Globus pallidus (tissue), 1 donor: ENCODE measurements around the gene AFMID.
A peak's percentile ranks its signal among the peaks of the same experiment; 100 is the strongest.
"Not testable (repeated sequence)": the region's sequence is repeated elsewhere in the genome, so short reads cannot be mapped to it uniquely, and the experiment has no call there.

ENCODE experiments used
- DNase-seq: peaks from one replicate; pipeline ENCODE4 v3.0.0-alpha.2; 2015; ENCODE audit warnings: low spot score

Gene AFMID

GRCh38 chr17:78238823-78239488 is 51.8 kb downstream of the AFMID start:
- DNase-seq = no peak

GRCh38 chr17:78239489-78239931 is 52.3 kb downstream of the AFMID start:
- DNase-seq = no peak

DNA sequence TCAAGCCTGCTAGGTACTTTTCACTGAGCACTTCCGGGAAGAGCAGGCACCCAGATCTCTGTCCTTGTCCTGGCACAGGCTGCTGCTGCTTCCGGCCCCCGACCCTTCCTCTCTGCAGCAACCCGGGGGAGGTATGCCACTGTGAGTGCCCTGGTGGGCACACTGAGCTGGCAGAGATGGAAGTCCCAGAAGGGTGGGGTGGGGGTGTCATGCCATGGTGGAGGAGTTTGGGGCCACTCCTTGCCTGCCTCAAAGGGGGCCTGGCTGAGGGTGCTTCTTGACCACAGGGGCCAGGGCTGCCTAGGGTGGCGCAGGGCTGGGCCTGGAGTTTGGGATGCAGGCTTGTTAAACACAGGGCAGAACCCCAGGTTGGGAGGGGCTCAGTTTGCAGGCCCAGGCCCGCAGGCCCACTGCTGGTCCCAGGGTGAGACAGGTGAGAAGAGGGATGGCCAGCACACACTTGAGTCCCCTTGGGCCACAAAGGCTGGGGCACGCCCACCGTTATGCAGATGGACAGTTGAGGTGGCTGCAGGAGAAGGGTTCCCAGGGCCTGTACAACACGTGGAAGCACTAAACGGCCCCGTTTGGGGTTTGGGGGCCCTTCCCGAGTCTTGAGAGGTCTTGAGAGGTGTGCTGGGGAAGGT is 53.0 kb downstream of the AFMID start:
- DNase-seq = no peak

DNA sequence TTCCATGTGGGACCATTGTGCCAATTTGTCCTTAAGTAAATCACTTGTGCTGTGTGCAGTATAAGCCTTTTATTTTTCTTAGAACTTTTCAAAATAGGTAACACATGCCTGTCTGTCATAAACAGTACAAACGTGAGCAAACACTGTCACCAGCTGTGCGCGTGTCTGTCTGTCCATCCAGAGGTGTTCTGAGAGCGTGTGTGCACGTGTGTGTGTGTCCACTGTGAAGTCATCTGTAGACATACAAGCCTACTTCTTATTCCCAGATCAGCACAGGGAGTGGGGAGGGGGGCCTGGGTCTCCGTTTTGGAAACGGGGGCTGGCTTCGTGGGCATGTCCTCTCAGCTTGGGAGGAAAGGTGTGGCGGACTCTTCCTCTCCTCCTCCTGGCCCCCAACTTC is 53.7 kb downstream of the AFMID start:
- DNase-seq = no peak

DNA sequence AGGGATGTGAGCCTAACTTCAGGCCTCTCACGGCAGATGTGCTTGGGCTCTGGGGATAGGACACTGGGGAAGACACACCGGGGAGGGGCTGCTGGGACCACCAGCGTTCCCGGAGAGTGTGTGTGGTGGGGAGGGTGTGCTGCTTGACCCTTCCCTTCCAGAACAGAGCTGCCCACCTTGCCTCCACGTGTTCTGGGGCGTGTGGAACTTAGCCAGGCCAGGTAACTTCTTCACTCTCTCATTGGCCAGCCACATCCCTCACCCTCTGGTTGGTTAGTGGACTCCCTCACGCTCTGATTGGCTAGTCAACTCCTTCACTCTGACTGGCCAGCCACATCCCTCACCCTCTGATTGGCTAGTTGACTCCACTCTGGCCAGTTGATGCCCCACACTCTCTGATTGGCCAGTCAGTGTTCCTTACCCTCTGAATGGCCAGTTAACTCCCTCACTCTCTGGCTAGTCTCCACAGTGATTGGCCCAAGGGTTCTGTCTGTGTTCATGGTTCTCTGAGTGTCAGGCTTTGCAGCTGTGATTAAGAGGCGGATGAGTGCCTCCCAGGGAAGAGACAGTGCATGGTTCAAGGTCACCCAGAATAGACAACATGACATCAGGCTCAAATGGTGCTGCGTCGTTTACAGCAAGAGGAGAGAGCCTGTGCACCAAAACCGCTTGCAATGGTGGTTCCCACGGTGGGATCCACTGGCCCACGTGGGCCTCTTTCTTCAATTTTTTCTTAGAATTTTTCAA is 54.3 kb downstream of the AFMID start:
- DNase-seq = peak; percentile 98

DNA sequence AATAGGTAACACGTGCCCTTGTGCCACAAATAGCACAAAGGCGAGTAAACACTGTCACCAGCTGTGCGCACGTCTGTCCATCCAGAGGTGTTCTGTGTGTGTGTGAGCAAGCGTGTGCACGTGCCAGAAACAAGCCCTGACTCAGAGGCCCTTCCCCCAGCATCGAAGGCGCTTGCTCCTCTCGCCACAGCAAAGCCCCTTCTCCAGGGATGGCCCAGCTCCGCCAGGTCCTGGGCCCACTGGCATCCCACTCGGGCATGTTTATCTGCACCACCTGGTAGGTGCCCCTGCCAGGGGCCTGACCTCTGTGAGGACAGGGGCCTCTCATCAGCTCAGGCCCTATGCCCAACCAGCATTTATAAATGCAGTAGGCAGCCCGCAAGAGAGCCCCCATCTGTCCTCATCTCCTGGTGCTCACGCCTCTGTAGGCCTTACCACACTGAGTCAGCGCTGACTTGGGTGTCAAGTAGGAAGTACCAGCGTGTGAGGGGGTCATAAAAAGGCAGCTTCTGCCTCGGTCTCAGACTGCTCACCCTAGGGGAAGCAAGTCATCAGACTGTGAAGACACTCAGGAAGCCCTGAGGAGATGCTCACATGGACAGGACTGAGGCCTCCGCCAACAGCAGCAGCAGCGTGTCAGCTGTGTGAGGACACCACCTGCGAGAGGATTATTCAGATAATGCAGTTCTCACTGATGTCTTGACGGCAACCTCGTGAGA is 55.0 kb downstream of the AFMID start:
- no peak for DNase-seq

- DNase-seq = no peak
These were observed 60.1 kb downstream of the AFMID start for GRCh38 chr17:78247304-78247703.

DNA sequence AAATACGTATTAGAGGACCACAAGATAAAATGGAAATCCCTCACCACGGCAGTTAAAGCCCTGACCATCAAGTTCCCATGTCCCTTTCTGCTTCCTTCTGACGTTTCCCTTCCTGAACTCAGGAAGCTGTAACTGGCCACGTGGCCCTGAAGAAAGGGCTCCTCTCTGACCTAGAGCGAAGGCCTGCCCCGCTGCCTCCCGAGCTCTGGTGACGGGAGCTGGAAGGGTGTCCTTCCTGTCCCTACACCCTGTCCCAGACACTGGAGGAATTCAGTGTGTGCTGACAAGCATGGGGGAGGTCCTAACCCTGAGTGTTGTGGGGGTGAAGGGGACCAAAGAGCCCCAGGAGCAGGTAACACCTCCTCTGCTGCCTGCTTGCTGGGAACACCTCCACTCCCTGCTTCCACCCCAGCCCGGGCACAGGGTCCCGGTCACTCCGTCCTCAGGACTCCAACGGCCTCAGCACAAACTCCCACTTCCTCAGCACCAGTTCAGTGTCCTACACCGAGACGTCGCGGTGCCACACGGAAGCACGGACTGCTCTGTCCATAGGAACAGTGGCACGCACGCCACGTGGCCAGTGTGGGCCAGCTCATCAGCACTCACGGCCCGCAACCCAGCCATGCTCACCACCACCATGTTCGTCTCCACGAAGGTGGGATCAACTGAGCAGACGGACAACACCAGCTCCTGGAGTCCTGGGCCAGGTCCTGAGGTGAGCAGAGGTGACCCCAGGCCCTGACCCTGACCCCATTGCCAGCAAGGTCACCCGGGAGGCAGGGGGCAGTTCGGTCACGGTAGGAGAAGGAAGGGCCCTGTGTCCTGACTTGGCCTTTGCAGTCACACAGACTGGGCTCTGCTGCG is 61.1 kb downstream of the AFMID start:
- DNase-seq = no peak

DNA sequence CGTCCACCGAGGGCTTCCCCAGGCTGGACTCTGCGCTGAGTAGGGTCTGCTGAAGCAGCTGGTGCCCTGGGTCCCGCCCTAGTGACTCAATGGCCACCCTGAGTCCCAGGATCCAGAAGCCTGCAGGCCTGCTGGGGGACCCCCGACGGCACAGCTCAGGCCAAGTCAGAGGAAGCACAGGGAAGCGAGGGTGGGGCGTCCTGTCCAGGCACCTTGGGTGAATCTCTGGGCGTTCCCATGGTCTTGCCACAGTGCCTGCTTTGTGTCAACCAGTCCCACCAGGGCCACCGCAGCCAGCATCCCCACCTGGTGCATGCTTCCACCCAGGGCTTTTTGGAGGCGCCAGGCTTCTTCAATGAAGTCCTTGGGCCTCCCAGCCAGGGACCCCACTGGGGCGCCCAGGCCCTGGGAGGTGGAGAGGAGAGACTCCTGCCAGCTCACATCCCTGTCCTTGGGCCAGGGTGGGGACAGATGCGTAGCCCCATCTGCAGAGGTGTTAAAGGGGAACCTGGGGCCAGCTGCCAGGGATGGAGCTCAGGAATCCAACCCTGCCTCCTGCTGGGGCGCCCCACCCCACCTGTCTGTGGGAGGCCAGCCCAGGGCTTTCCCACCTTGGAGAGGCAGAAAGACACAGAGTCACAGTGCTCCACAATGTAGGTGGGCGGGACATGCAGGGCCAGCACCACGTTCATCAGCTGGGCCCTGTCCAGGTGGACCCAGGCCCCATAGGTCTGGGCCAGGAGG is 62.1 kb downstream of the AFMID start:
- no peak for DNase-seq

GRCh38 chr17:78249818-78250806 is 63.0 kb downstream of the AFMID start:
- DNase-seq = no peak

- peak; percentile 90 for DNase-seq
These were observed 64.0 kb downstream of the AFMID start for GRCh38 chr17:78250891-78251772.

DNA sequence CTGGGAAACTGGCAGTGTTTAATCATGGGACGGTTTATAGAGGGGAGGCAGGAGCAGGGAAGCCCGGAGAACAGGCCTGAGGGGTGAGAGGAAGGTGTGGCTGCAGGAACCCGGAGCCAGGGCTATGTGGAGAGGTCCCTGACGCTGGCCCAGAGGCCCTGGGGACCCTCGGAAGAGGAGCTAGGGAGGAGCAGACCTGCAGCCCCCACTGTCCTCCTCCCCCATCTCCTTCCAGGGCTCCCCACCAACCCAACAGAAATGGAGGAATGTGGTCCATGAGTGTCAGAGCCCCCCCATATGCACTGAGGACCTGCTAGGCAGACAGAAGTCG is 64.6 kb downstream of the AFMID start:
- no peak for DNase-seq

GRCh38 chr17:78252111-78252634 is 65.0 kb downstream of the AFMID start:
- DNase-seq = no peak

DNA sequence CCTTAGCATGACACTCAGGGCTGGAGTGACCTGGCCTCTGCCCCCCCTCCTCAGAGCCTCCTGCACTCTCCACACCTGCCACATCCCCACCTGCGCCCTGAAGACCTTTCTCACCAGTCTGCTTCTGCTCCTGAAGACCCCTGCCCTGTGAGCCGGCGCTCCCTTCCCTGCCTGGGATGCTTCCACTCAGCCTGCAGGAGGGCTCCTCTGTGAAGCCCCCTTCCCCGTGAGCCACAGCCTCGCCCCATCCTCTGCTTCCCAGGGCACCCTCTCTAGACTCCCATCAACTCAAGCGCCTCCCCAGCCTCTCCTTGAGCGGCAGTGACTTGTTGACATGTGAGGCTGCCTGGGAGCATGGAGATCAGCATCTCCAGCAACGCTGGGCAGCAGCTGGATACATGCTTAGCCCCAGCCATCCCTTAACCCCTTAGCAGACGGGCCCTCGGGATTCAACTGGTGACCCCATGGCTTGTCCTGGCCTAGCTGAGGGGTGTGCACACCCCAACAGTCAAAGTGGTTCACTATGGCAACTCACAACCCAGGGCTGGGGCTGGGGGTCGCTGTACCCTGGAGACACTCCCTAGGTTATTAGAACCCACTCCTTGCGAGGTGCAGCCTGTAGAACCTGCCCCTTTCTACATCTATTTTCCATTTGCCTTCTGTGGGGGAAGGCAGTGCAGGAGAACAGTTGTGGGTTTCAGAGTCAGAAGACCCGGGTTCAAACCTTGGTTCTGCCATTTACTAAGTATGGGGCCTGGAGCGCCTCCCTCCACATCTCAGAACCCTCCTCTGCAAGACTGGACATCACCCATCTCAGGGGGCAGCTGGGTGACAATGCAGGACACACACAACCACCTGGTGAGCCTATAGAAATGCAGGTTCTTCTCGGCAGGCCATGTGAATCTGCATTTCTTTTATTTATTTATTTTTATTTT is 65.8 kb downstream of the AFMID start:
- no peak for DNase-seq

GRCh38 chr17:78253636-78253945 is 66.4 kb downstream of the AFMID start:
- DNase-seq = not testable (repeated sequence)

GRCh38 chr17:78253946-78254672 is 66.9 kb downstream of the AFMID start:
- peak; percentile 76 for DNase-seq
